ENCODE measurements around the gene GSTO2. TPM values are rescaled to one million over a fixed set of nuclear protein-coding genes. Genes with fewer than 3 reads are reported as not detected.

The GSTO2 gene
- total and polyA plus RNA-seq, 4 donors, result 3.5 to 5.6 (median 4.4) TPM

Small RNA genes lying within 50 kb of the gene (small RNA-seq; reads per million reads assigned to genes)
- not detected for gene MIR4482 (ENCODE audit: low replicate concordance)

Other genes with a start within 250 kb of the GSTO2 start
- 1 to 10 TPM in 1 of 2 donors, under 1 TPM in 1; 0.61 to 1.7 TPM for gene COL17A1, start 183.3 kb upstream of the GSTO2 start, total RNA-seq
- under 1 TPM; 0.35 to 0.47 TPM for gene COL17A1, start 183.3 kb upstream of the GSTO2 start, polyA plus RNA-seq (ENCODE audit: insufficient read length in 2 of 2)
- gene SFR1, start 147.0 kb upstream of the GSTO2 start, total RNA-seq, result 10 to 100 TPM; 11.1 to 11.6 TPM
- gene SFR1, start 147.0 kb upstream of the GSTO2 start, polyA plus RNA-seq (ENCODE audit: insufficient read length in 2 of 2), result 1 to 10 TPM; 6.7 to 6.9 TPM
- 10 to 100 TPM; 15.0 to 42.5 TPM for gene CFAP43, start 36.8 kb upstream of the GSTO2 start, total RNA-seq
- gene CFAP43, start 36.8 kb upstream of the GSTO2 start, polyA plus RNA-seq (ENCODE audit: insufficient read length in 2 of 2), result 10 to 100 TPM; 13.4 to 15.7 TPM
- 10 to 100 TPM; 61.2 to 65.6 TPM for gene GSTO1, start 14.3 kb upstream of the GSTO2 start, total RNA-seq
- gene GSTO1, start 14.3 kb upstream of the GSTO2 start, polyA plus RNA-seq (ENCODE audit: insufficient read length in 2 of 2), result 10 to 100 TPM; 45.9 to 52.3 TPM
- gene ITPRIP, start 69.3 kb downstream of the GSTO2 start, total RNA-seq, result 1 to 10 TPM; 3.1 to 5.7 TPM
- 1 to 10 TPM; 4.6 to 5.1 TPM for gene ITPRIP, start 69.3 kb downstream of the GSTO2 start, polyA plus RNA-seq (ENCODE audit: insufficient read length in 2 of 2)
- gene CFAP58, start 84.6 kb downstream of the GSTO2 start, total RNA-seq, result 1 to 10 TPM in 1 of 2 donors, under 1 TPM in 1; 0.99 to 2.3 TPM
- 1 to 10 TPM in 1 of 2 donors, under 1 TPM in 1; 0.74 to 1.1 TPM for gene CFAP58, start 84.6 kb downstream of the GSTO2 start, polyA plus RNA-seq (ENCODE audit: insufficient read length in 2 of 2)